ENCODE measurements around the gene UBE2R2.

Gene UBE2R2

GRCh38 chr9:33877727-33878489, 60.9 kb downstream of the UBE2R2 start:
- peaks cover 3% of the 10 kb centered on the region for H3K79me2 ChIP-seq (ENCODE audit: control insufficient read depth, insufficient read depth, low read length, poor library complexity)
- no peaks in the 10 kb centered on the region for H3K4me1 ChIP-seq (ENCODE audit: control insufficient read depth in 1 of 2, insufficient read depth in 2 of 2, low read length in 2 of 2)
- H3K4ac ChIP-seq (ENCODE audit: low read depth, low read length), result peak overlapping the region; percentile 33
- DNase-seq, result no peak
- no peaks in the 10 kb centered on the region for H3K79me1 ChIP-seq (ENCODE audit: low read length)
- H3K18ac ChIP-seq (ENCODE audit: low read length), result no peak overlapping the region
- no peak overlapping the region for H3K4me2 ChIP-seq (ENCODE audit: low read length)
- no peak overlapping the region for H3K4me3 ChIP-seq (ENCODE audit: low read depth, low read length)
- no peak overlapping the region for H2AK5ac ChIP-seq (ENCODE audit: low read length)
- H3K23ac ChIP-seq (ENCODE audit: low read length), result no peak overlapping the region
- H3K9ac ChIP-seq (ENCODE audit: low read length), result no peak overlapping the region
- no peak overlapping the region for H3K14ac ChIP-seq (ENCODE audit: low read length)
- no peaks in the 10 kb centered on the region for H3K36me3 ChIP-seq (ENCODE audit: control insufficient read depth in 1 of 2, insufficient read depth in 2 of 2, low read length in 2 of 2)
- no CpG with 5 or more reads among the region's 10 CpGs for WGBS (ENCODE audit: extremely low coverage, insufficient coverage, insufficient read length)
- no peak overlapping the region for H4K91ac ChIP-seq (ENCODE audit: low read depth, low read length)
- H2BK12ac ChIP-seq (ENCODE audit: low read length), result no peak overlapping the region
- no peak overlapping the region for H4K12ac ChIP-seq (ENCODE audit: low read depth, low read length)
- H2BK5ac ChIP-seq (ENCODE audit: low read depth, low read length, poor library complexity), result no peak overlapping the region
- H3K27me3 ChIP-seq (ENCODE audit: insufficient read depth, low read length), result no peaks in the 10 kb centered on the region
- no peak overlapping the region for H2AFZ ChIP-seq (ENCODE audit: insufficient read depth, low read length, poor library complexity)
- H2BK120ac ChIP-seq (ENCODE audit: insufficient read depth, low read length, poor library complexity), result no peak overlapping the region
- H4K8ac ChIP-seq (ENCODE audit: low read depth, low read length), result no peak overlapping the region
- no peak overlapping the region for H3K27ac ChIP-seq (ENCODE audit: low read depth, low read length)
- no peaks in the 10 kb centered on the region for H3K9me3 ChIP-seq (ENCODE audit: insufficient read depth, low read depth, low read length)

- no peak overlapping the region for H3K14ac ChIP-seq (ENCODE audit: low read length)
- H3K18ac ChIP-seq (ENCODE audit: low read length), result no peak overlapping the region
- H3K4me2 ChIP-seq (ENCODE audit: low read length), result no peak overlapping the region
- H2BK120ac ChIP-seq (ENCODE audit: insufficient read depth, low read length, poor library complexity), result no peak overlapping the region
- H4K91ac ChIP-seq (ENCODE audit: low read depth, low read length), result no peak overlapping the region
- no peaks in the 10 kb centered on the region for H3K9me3 ChIP-seq (ENCODE audit: insufficient read depth, low read depth, low read length)
- peak overlapping the region; percentile 15 for H3K4ac ChIP-seq (ENCODE audit: low read depth, low read length)
- no peaks in the 10 kb centered on the region for H3K27me3 ChIP-seq (ENCODE audit: insufficient read depth, low read length)
- H4K12ac ChIP-seq (ENCODE audit: low read depth, low read length), result no peak overlapping the region
- H2AK5ac ChIP-seq (ENCODE audit: low read length), result no peak overlapping the region
- H3K79me2 ChIP-seq (ENCODE audit: control insufficient read depth, insufficient read depth, low read length, poor library complexity), result peaks cover 5% of the 10 kb centered on the region
- DNase-seq, result no peak
- no peak overlapping the region for H3K4me3 ChIP-seq (ENCODE audit: low read depth, low read length)
- H4K8ac ChIP-seq (ENCODE audit: low read depth, low read length), result no peak overlapping the region
- peak overlapping the region; percentile 78 for H3K23ac ChIP-seq (ENCODE audit: low read length)
- no peak overlapping the region for H3K9ac ChIP-seq (ENCODE audit: low read length)
- no peaks in the 10 kb centered on the region for H3K36me3 ChIP-seq (ENCODE audit: control insufficient read depth in 1 of 2, insufficient read depth in 2 of 2, low read length in 2 of 2)
- no peak overlapping the region for H3K27ac ChIP-seq (ENCODE audit: low read depth, low read length)
- H2AFZ ChIP-seq (ENCODE audit: insufficient read depth, low read length, poor library complexity), result no peak overlapping the region
- no peak overlapping the region for H2BK5ac ChIP-seq (ENCODE audit: low read depth, low read length, poor library complexity)
- no peaks in the 10 kb centered on the region for H3K79me1 ChIP-seq (ENCODE audit: low read length)
- no peak overlapping the region for H2BK12ac ChIP-seq (ENCODE audit: low read length)
- H3K4me1 ChIP-seq (ENCODE audit: control insufficient read depth in 1 of 2, insufficient read depth in 2 of 2, low read length in 2 of 2), result peaks cover 0 to under 1% of the 10 kb centered on the region in 2 experiments
- WGBS (ENCODE audit: extremely low coverage, insufficient coverage, insufficient read length), result no CpG with 5 or more reads among the region's 7 CpGs
Observed at GRCh38 chr9:33878691-33879366, 61.9 kb downstream of the UBE2R2 start.

GRCh38 chr9:33880211-33881089, 63.5 kb downstream of the UBE2R2 start:
- no peak overlapping the region for H3K4me3 ChIP-seq (ENCODE audit: low read depth, low read length)
- no CpG with 5 or more reads among the region's 8 CpGs for WGBS (ENCODE audit: extremely low coverage, insufficient coverage, insufficient read length)
- H3K9ac ChIP-seq (ENCODE audit: low read length), result no peak overlapping the region
- no peak overlapping the region for H3K4ac ChIP-seq (ENCODE audit: low read depth, low read length)
- H3K4me1 ChIP-seq (ENCODE audit: control insufficient read depth in 1 of 2, insufficient read depth in 2 of 2, low read length in 2 of 2), result peaks cover 0 to 2% of the 10 kb centered on the region in 2 experiments
- no peaks in the 10 kb centered on the region for H3K9me3 ChIP-seq (ENCODE audit: insufficient read depth, low read depth, low read length)
- H3K27me3 ChIP-seq (ENCODE audit: insufficient read depth, low read length), result no peaks in the 10 kb centered on the region
- H2AFZ ChIP-seq (ENCODE audit: insufficient read depth, low read length, poor library complexity), result no peak overlapping the region
- no peak overlapping the region for H2BK120ac ChIP-seq (ENCODE audit: insufficient read depth, low read length, poor library complexity)
- no peak overlapping the region for H2BK12ac ChIP-seq (ENCODE audit: low read length)
- H3K18ac ChIP-seq (ENCODE audit: low read length), result no peak overlapping the region
- no peak overlapping the region for H3K23ac ChIP-seq (ENCODE audit: low read length)
- no peak overlapping the region for H2AK5ac ChIP-seq (ENCODE audit: low read length)
- no peak overlapping the region for H4K91ac ChIP-seq (ENCODE audit: low read depth, low read length)
- H3K14ac ChIP-seq (ENCODE audit: low read length), result no peak overlapping the region
- no peaks in the 10 kb centered on the region for H3K79me1 ChIP-seq (ENCODE audit: low read length)
- H3K27ac ChIP-seq (ENCODE audit: low read depth, low read length), result no peak overlapping the region
- H3K4me2 ChIP-seq (ENCODE audit: low read length), result no peak overlapping the region
- H3K36me3 ChIP-seq (ENCODE audit: control insufficient read depth in 1 of 2, insufficient read depth in 2 of 2, low read length in 2 of 2), result no peaks in the 10 kb centered on the region
- H3K79me2 ChIP-seq (ENCODE audit: control insufficient read depth, insufficient read depth, low read length, poor library complexity), result peaks cover 6% of the 10 kb centered on the region
- no peak overlapping the region for H4K8ac ChIP-seq (ENCODE audit: low read depth, low read length)
- DNase-seq, result no peak
- H4K12ac ChIP-seq (ENCODE audit: low read depth, low read length), result no peak overlapping the region
- H2BK5ac ChIP-seq (ENCODE audit: low read depth, low read length, poor library complexity), result no peak overlapping the region

GRCh38 chr9:33881635-33882034, 64.7 kb downstream of the UBE2R2 start:
- no peak overlapping the region for H2AK5ac ChIP-seq (ENCODE audit: low read length)
- H3K9me3 ChIP-seq (ENCODE audit: insufficient read depth, low read depth, low read length), result no peaks in the 10 kb centered on the region
- H3K27me3 ChIP-seq (ENCODE audit: insufficient read depth, low read length), result no peaks in the 10 kb centered on the region
- H4K91ac ChIP-seq (ENCODE audit: low read depth, low read length), result no peak overlapping the region
- no peak overlapping the region for H2BK12ac ChIP-seq (ENCODE audit: low read length)
- no peaks in the 10 kb centered on the region for H3K36me3 ChIP-seq (ENCODE audit: control insufficient read depth in 1 of 2, insufficient read depth in 2 of 2, low read length in 2 of 2)
- H3K4me3 ChIP-seq (ENCODE audit: low read depth, low read length), result no peak overlapping the region
- no peak overlapping the region for H2BK120ac ChIP-seq (ENCODE audit: insufficient read depth, low read length, poor library complexity)
- peaks cover 6% of the 10 kb centered on the region for H3K79me2 ChIP-seq (ENCODE audit: control insufficient read depth, insufficient read depth, low read length, poor library complexity)
- no peak for DNase-seq
- H2BK5ac ChIP-seq (ENCODE audit: low read depth, low read length, poor library complexity), result no peak overlapping the region
- no peak overlapping the region for H3K4me2 ChIP-seq (ENCODE audit: low read length)
- H2AFZ ChIP-seq (ENCODE audit: insufficient read depth, low read length, poor library complexity), result no peak overlapping the region
- no CpG with 5 or more reads among the region's 1 CpG for WGBS (ENCODE audit: extremely low coverage, insufficient coverage, insufficient read length)
- H3K18ac ChIP-seq (ENCODE audit: low read length), result no peak overlapping the region
- no peak overlapping the region for H3K4ac ChIP-seq (ENCODE audit: low read depth, low read length)
- H3K23ac ChIP-seq (ENCODE audit: low read length), result no peak overlapping the region
- H4K12ac ChIP-seq (ENCODE audit: low read depth, low read length), result no peak overlapping the region
- H4K8ac ChIP-seq (ENCODE audit: low read depth, low read length), result no peak overlapping the region
- no peak overlapping the region for H3K14ac ChIP-seq (ENCODE audit: low read length)
- no peak overlapping the region for H3K9ac ChIP-seq (ENCODE audit: low read length)
- H3K79me1 ChIP-seq (ENCODE audit: low read length), result no peaks in the 10 kb centered on the region
- no peak overlapping the region for H3K27ac ChIP-seq (ENCODE audit: low read depth, low read length)
- H3K4me1 ChIP-seq (ENCODE audit: control insufficient read depth in 1 of 2, insufficient read depth in 2 of 2, low read length in 2 of 2), result peaks cover 0 to 2% of the 10 kb centered on the region in 2 experiments
